Measurements from ENCODE around the gene LRMDA. TPM values are rescaled to one million over a fixed set of nuclear protein-coding genes. Genes with fewer than 3 reads are reported as not detected.

The LRMDA gene
- total and polyA plus RNA-seq, 2 donors (not counting 3 experiments of a cell fraction or from before 2014, with no cell fraction given), result 9.7 to 18.0 TPM

DNA sequence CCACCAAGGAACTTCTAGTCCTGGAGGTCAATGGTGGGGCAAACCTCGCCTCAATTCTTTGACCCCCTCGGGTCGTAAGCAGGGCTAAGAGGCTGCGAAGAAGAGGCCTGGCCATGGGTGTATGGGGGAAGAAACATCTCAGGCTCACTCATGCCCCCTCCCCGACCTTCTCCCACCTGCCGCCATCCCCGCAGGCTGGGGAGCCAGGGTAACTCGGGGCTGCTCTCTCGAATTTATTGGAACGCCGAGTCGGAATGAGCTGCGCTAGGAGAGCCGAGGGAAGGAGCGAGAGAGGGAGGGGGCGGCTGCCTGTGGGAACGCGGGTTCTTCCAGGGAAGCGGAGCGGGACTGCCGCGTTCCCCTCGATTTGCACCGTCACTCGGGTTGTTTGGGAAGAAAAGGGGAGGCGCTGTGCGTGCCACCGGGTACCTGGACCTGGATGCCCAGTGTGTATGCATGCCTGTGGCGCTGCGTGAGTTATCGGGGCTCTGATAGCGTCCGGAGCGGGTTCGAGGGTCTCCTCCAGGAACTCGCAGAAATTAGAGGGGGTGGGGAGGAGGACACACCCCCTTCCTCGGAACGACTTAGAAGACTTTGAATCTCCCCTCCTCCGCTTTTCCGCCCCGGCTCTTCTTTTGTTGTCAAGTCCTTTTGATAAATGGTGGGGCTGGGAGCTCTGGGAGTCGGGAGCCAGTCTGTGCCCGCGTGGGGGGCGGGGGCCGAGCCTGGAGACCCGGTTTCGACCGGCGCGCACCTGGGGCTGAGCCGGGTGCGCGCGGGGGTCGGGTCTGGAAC is 28.1 kb upstream of the LRMDA start:
- ChIA-PET CTCF (interaction anchor here (1.0 kb wide), 1 partner anchor 8 kb away, joined by 6 read pairs; no protein-coding TSS in a partner anchor), POLR2A (no interaction called here)
- H2AFZ ChIP-seq (ENCODE audit: low read depth, low read length), result peak overlapping the region; percentile 93
- peak overlapping the region in 2 of 3 experiments; percentile 72 to 77 for H3K4me3 ChIP-seq (replicated peaks in 1 of 3; ENCODE audit: insufficient read depth in 1 of 3, low read depth in 1 of 3, low read length in 3 of 3)
- peaks cover 26 to 65% of the 10 kb centered on the region in 2 experiments for H3K27me3 ChIP-seq (ENCODE audit: control insufficient read depth in 2 of 2, insufficient read depth in 2 of 2, low read length in 2 of 2)
- H3K27ac ChIP-seq (ENCODE audit: insufficient read depth, low read depth, low read length), result no peak overlapping the region
- TF ChIP-seq MYC (IDR thresholded peaks at IDR 0.05; ENCODE audit: low read depth, low read length), result no peak
- TF ChIP-seq JUN (IDR thresholded peaks at IDR 0.05; ENCODE audit: borderline replicate concordance, insufficient read depth, insufficient read length, low read depth), result no peak
- no peak for TF ChIP-seq POLR2AphosphoS5 (IDR thresholded peaks at IDR 0.05; ENCODE audit: insufficient read depth, low read depth, low read length)
- TF ChIP-seq EZH2 (IDR thresholded peaks at IDR 0.05; ENCODE audit: borderline replicate concordance, low read depth, low read length, severe bottlenecking), result peak; percentile 95
- no peaks in the 10 kb centered on the region for H3K36me3 ChIP-seq (ENCODE audit: control insufficient read depth in 2 of 2, extremely low read depth in 1 of 2, insufficient read depth in 2 of 2, low read length in 2 of 2)
- H4K20me1 ChIP-seq (replicated peaks; ENCODE audit: control insufficient read depth, extremely low read depth, insufficient read depth, low read length), result no peaks in the 10 kb centered on the region
- FAIRE-seq (no peak), DNase-seq (ENCODE audit: low read depth, low spot score) (peak; percentile 19)
- H3K4me1 ChIP-seq (ENCODE audit: control insufficient read depth, extremely low read depth, insufficient read depth, low read length), result peaks cover 26% of the 10 kb centered on the region
- H3K9ac ChIP-seq (replicated peaks; ENCODE audit: extremely low read depth, insufficient read depth, low read length), result no peak overlapping the region
- dilution Hi-C loops (cut with MboI; ENCODE audit: extremely low pct_ligation_motif_present, low sequenced_read_pairs) (no loop called here), intact Hi-C loops (cut with micrococcal nuclease) (loop anchor here (2.0 to 5.0 kb wide), 4 partner anchors 64 to 464 kb away; no protein-coding TSS in a partner anchor)
- no peaks in the 10 kb centered on the region for H3K9me3 ChIP-seq (replicated peaks; ENCODE audit: control insufficient read depth, insufficient read depth, low read length)
- peaks cover 11% of the 10 kb centered on the region for H3K79me2 ChIP-seq (ENCODE audit: control insufficient read depth, insufficient read depth, low read length)
- peak overlapping the region; percentile 88 for H3K4me2 ChIP-seq (ENCODE audit: insufficient read depth, low read length)
- H3K9me1 ChIP-seq (replicated peaks; ENCODE audit: control insufficient read depth, extremely low read depth, insufficient read depth, low read length), result no peaks in the 10 kb centered on the region
- no TSS peak for BruUV-seq (replicated peaks)
